H1 (cell line): ENCODE data around the gene NBPF6. TPM values are rescaled to one million over a fixed set of nuclear protein-coding genes. Genes with fewer than 3 reads are reported as not detected.
"Not testable (repeated sequence)": the region's sequence is repeated elsewhere in the genome, so short reads cannot be mapped to it uniquely, and the experiment has no call there.

Source experiments
- CTCF ChIA-PET: fragments of 300-600 bp; sonication (Branson Sonifier 250); formaldehyde crosslinking; loops from one replicate; lab custom pipeline; 2021; ENCODE audit not compliant: partially characterized antibody; lab: Charles Lee
- POLR2A ChIA-PET: fragments of 300-600 bp; sonication (Branson Sonifier 250); formaldehyde crosslinking; loops from one replicate; lab custom pipeline; 2021; ENCODE audit warnings: inconsistent platforms; ENCODE audit not compliant: partially characterized antibody; lab: Charles Lee
- DNase-seq, 2 experiments: peaks; one replicate each; pipeline versions ENCODE4 v3.0.0 to v3.0.0-alpha.2; 2010 to 2022; ENCODE audit warnings: low spot score in 2 of 2, low read depth in 1 of 2, mixed read lengths in 1 of 2
- FAIRE-seq: peaks from 2 replicates; lab custom pipeline; 2011; peaks lifted over from hg19 to GRCh38; lab: Jason Lieb, UNC
- H2AFZ ChIP-seq: 2 replicates; pipeline ENCODE4 v1.8.1; 2012; ENCODE audit warnings: low read length, inconsistent platforms
- H2AK5ac ChIP-seq: 2 replicates; pipeline ENCODE4 v1.6.1; 2013; ENCODE audit warnings: low read depth, low read length
- H2BK120ac ChIP-seq: replicated peaks from 2 replicates; pipeline ENCODE3; 2013; ENCODE audit warnings: low read depth, low read length, inconsistent platforms
- H2BK12ac ChIP-seq: 2 replicates; pipeline ENCODE4 v1.6.1; 2013; ENCODE audit warnings: low read depth, low read length
- H2BK15ac ChIP-seq: 2 replicates; pipeline ENCODE4 v1.6.1; 2013; ENCODE audit warnings: low read length
- H2BK20ac ChIP-seq: 2 replicates; pipeline ENCODE4 v1.6.1; 2013; ENCODE audit warnings: low read length
- H2BK5ac ChIP-seq: 2 replicates; pipeline ENCODE4 v1.6.1; 2013; ENCODE audit warnings: low read depth, low read length
- H3K14ac ChIP-seq: 2 replicates; pipeline ENCODE4 v1.6.1; 2013; ENCODE audit warnings: inconsistent platforms; ENCODE audit not compliant: insufficient read length
- H3K18ac ChIP-seq: 2 replicates; pipeline ENCODE4 v1.6.1; 2013; ENCODE audit warnings: low read length; ENCODE audit errors: extremely low read depth
- H3K23ac ChIP-seq: 2 replicates; pipeline ENCODE4 v1.6.1; 2013; ENCODE audit warnings: inconsistent platforms; ENCODE audit not compliant: insufficient read length
- H3K23me2 ChIP-seq: 2 replicates; pipeline ENCODE4 v1.6.1; 2013; ENCODE audit warnings: low read depth, low read length
- H3K27ac ChIP-seq: 2 replicates; pipeline ENCODE4 v1.6.1; 2011; ENCODE audit warnings: low read depth, low read length, inconsistent platforms
- H3K27me3 ChIP-seq, 4 experiments: replicated peaks in 1 of 4; 1 replicate in 1 of 4; 2 replicates in 3 of 4; pipeline versions ENCODE4 v1.6.1 to v1.8.1; 2011 to 2013; ENCODE audit warnings: low read length in 3 of 4, mild to moderate bottlenecking in 3 of 4, inconsistent platforms in 2 of 4, mixed read lengths in 2 of 4, moderate library complexity in 1 of 4; ENCODE audit not compliant: control insufficient read depth in 3 of 4, insufficient read depth in 3 of 4; ENCODE audit errors: extremely low read depth in 1 of 4
- H3K36me3 ChIP-seq, 4 experiments: 2 replicates each; pipeline versions ENCODE4 v1.6.1 to v1.8.1; 2011 to 2013; ENCODE audit warnings: mild to moderate bottlenecking in 4 of 4, low read length in 3 of 4, moderate library complexity in 2 of 4, control low read depth in 1 of 4, inconsistent platforms in 1 of 4; ENCODE audit not compliant: insufficient read depth in 4 of 4, control insufficient read depth in 2 of 4
- H3K4ac ChIP-seq: replicated peaks from 2 replicates; pipeline ENCODE3; 2013; ENCODE audit warnings: low read length, low read depth, mixed read lengths, inconsistent platforms; ENCODE audit not compliant: insufficient read length
- H3K4me1 ChIP-seq, 4 experiments: replicated peaks in 1 of 4; 1 replicate in 1 of 4; 2 replicates in 3 of 4; pipeline versions ENCODE4 v1.6.1 to v1.8.1; 2011 to 2013; ENCODE audit warnings: low read length in 3 of 4, inconsistent platforms in 2 of 4, mixed read lengths in 1 of 4; ENCODE audit not compliant: insufficient read depth in 4 of 4, control insufficient read depth in 3 of 4
- H3K4me2 ChIP-seq, 2 experiments: 2 replicates each; pipeline versions ENCODE4 v1.6.1 to v1.8.1; 2011 to 2013; ENCODE audit warnings: low read depth in 2 of 2, low read length in 2 of 2, control low read depth in 1 of 2, inconsistent platforms in 1 of 2, mild to moderate bottlenecking in 1 of 2; ENCODE audit not compliant: insufficient read depth in 1 of 2
- H3K4me3 ChIP-seq, 4 experiments: fragments of 200-600, 300-600 bp in 1 of 4; sonication (generic), shearing (Covaris generic), sonication (Bioruptor Twin) in 1 of 4; 2 replicates each; pipeline versions ENCODE4 v1.5.1 to v1.8.1; 2011 to 2016; ENCODE audit warnings: low read length in 4 of 4, low read depth in 3 of 4, control low read depth in 2 of 4, inconsistent platforms in 2 of 4, mild to moderate bottlenecking in 2 of 4, mixed read lengths in 1 of 4, moderate library complexity in 1 of 4; ENCODE audit not compliant: insufficient read depth in 2 of 4; ENCODE audit errors: extremely low read depth in 1 of 4
- H3K56ac ChIP-seq: replicated peaks from 2 replicates; pipeline ENCODE3; 2013; ENCODE audit warnings: low read depth, mild to moderate bottlenecking, mixed read lengths, low read length, inconsistent platforms; ENCODE audit not compliant: insufficient read length
- H3K79me1 ChIP-seq: 2 replicates; pipeline ENCODE4 v1.6.1; 2013; ENCODE audit warnings: low read depth, low read length, control low read depth
- H3K79me2 ChIP-seq, 2 experiments: 2 replicates each; pipeline versions ENCODE4 v1.6.1 to v1.8.1; 2012 to 2013; ENCODE audit warnings: low read length in 2 of 2, mild to moderate bottlenecking in 2 of 2, inconsistent platforms in 1 of 2; ENCODE audit not compliant: insufficient read depth in 2 of 2, control insufficient read depth in 1 of 2
- H3K9ac ChIP-seq, 4 experiments: replicated peaks in 1 of 4; 1 replicate in 1 of 4; 2 replicates in 3 of 4; pipeline versions ENCODE4 v1.6.1 to v1.8.1; 2011 to 2013; ENCODE audit warnings: low read depth in 3 of 4, low read length in 3 of 4, control low read depth in 2 of 4, mild to moderate bottlenecking in 2 of 4, moderate library complexity in 2 of 4, inconsistent platforms in 1 of 4; ENCODE audit errors: extremely low read depth in 1 of 4
- H3K9me3 ChIP-seq, 2 experiments: 2 replicates each; pipeline versions ENCODE4 v1.6.1 to v1.8.1; 2012 to 2013; ENCODE audit warnings: mild to moderate bottlenecking in 2 of 2, moderate library complexity in 2 of 2, control low read depth in 1 of 2, inconsistent platforms in 1 of 2, low read depth in 1 of 2, low read length in 1 of 2, mixed read lengths in 1 of 2; ENCODE audit not compliant: insufficient read depth in 2 of 2
- H4K20me1 ChIP-seq, 2 experiments: replicated peaks in 1 of 2; 2 replicates each; pipeline versions ENCODE3 to v1.8.1; 2011 to 2013; ENCODE audit warnings: inconsistent platforms in 2 of 2, low read length in 2 of 2, mild to moderate bottlenecking in 1 of 2; ENCODE audit not compliant: insufficient read depth in 2 of 2, control insufficient read depth in 1 of 2
- H4K5ac ChIP-seq: 2 replicates; pipeline ENCODE4 v1.6.1; 2013; ENCODE audit warnings: low read length, low read depth, mixed read lengths, inconsistent platforms; ENCODE audit not compliant: insufficient read length
- H4K8ac ChIP-seq: 2 replicates; pipeline ENCODE4 v1.8.0; 2013; ENCODE audit warnings: mild to moderate bottlenecking, moderate library complexity, low read length, inconsistent platforms; ENCODE audit not compliant: insufficient read depth; ENCODE audit errors: extremely low read depth
- H4K91ac ChIP-seq: replicated peaks from 2 replicates; pipeline ENCODE3; 2013; ENCODE audit warnings: low read length, mixed read lengths, inconsistent platforms; ENCODE audit not compliant: insufficient read length
- WGBS, 2 experiments: shearing (Covaris generic) in 1 of 2; methylation state at CpG; one replicate each; pipeline versions ENCODE4 v1.1.6 to v1.1.7; 2013 to 2015; ENCODE audit warnings: low lambda C conversion rate in 2 of 2, mixed read lengths in 2 of 2, inconsistent platforms in 1 of 2, low coverage in 1 of 2, missing lambda C conversion rate in 1 of 2; ENCODE audit not compliant: insufficient replicate concordance in 2 of 2, insufficient coverage in 1 of 2, insufficient read length in 1 of 2; ENCODE audit errors: extremely low coverage in 1 of 2, missing lambda C conversion rate in 1 of 2; 5-methylcytosine and 5-hydroxymethylcytosine counted together
- polyA plus RNA-seq, 7 experiments: library from polyadenylated mRNA; depleted of rRNA in 3 of 7; stranded (reverse) in 5 of 7; unstranded in 2 of 7; fragments of >200 nt in 5 of 7; fragments of 200-250 nt in 2 of 7; gene quantifications; 1 replicate in 5 of 7; 2 replicates in 1 of 7; 4 replicates in 1 of 7; pipeline versions ENCODE4 v1.2.1 to v1.2.3, GENCODE V29; 2011 to 2013; ENCODE audit warnings: missing spikeins in 2 of 7, mixed read lengths in 2 of 7
- total RNA-seq: library from RNA; stranded (reverse); fragmentation: NEBNext Ultra II Directional; extraction: Animal tissue kit (Norgen Biotek cat#: 25700); gene quantifications from 2 replicates; pipeline ENCODE4 v1.2.1, GENCODE V29; 2021

NBPF6 gene
- total and polyA plus RNA-seq, 2 of the 8 experiments (the other 6 are each of a cell fraction or from before 2014, with no cell fraction given) = not detected

DNA sequence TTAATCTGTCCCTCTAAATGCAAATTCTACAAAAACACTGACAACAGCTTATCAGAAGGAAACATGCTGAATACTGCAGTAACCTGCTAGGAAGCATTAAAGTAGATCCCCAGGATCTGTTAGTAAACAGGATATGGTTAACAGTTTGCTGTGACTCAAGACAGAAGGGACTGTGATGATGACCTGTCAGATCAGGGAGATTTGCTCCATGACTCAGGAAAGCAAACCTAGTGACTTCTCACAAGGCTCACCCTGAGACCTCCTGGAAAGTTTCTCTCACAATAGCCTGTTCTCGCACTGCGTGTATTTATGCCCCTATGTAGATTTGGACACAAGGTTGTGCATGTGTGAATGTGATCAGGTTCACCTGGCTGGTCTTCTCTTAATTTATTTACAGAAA lies 8.5 kb downstream of the NBPF6 start:
- H2BK12ac ChIP-seq, H2AFZ ChIP-seq, H3K18ac ChIP-seq, H3K9me3 ChIP-seq, H3K79me2 ChIP-seq, H2BK20ac ChIP-seq, FAIRE-seq, H3K4me2 ChIP-seq, H2BK15ac ChIP-seq, H3K23ac ChIP-seq, H4K8ac ChIP-seq, H2BK5ac ChIP-seq, H3K4ac ChIP-seq, H3K27ac ChIP-seq, POLR2A ChIA-PET, H4K5ac ChIP-seq, H4K20me1 ChIP-seq, H4K91ac ChIP-seq, H3K36me3 ChIP-seq, H3K27me3 ChIP-seq, H2AK5ac ChIP-seq, H3K9ac ChIP-seq, H3K23me2 ChIP-seq, H3K4me1 ChIP-seq, H3K79me1 ChIP-seq, DNase-seq, H2BK120ac ChIP-seq, H3K14ac ChIP-seq, H3K56ac ChIP-seq, CTCF ChIA-PET, H3K4me3 ChIP-seq: not testable (repeated sequence)
- no CpG with 5 or more reads among the region's 2 CpGs for WGBS, 2 experiments

DNA sequence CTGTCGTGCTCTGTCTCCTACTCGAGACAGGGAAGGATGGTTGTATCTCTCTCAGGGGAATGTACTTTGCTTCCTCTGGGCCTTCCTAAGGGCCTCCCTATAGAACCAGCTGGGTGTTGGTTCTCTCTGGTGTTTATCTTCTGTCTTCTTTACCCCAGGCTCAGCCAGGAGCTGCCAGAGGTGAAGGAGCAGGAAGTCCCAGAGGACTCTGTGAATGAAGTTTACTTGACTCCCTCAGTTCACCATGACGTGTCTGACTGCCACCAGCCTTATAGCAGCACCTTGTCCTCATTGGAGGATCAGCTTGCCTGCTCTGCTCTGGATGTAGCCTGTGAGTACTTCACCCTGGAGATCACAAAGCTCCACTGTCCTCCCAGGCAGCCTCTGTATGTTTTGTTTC lies 11.6 kb downstream of the NBPF6 start:
- H2BK12ac ChIP-seq, H3K27me3 ChIP-seq, H2BK120ac ChIP-seq, H3K4me3 ChIP-seq, H4K5ac ChIP-seq, H3K27ac ChIP-seq, H3K9me3 ChIP-seq, H2BK20ac ChIP-seq, POLR2A ChIA-PET, H2AK5ac ChIP-seq, H2BK15ac ChIP-seq, H4K8ac ChIP-seq, H3K79me2 ChIP-seq, H3K56ac ChIP-seq, H4K20me1 ChIP-seq, H3K36me3 ChIP-seq, H3K14ac ChIP-seq, H3K18ac ChIP-seq, H2AFZ ChIP-seq, H3K79me1 ChIP-seq, CTCF ChIA-PET, H3K9ac ChIP-seq, H3K23me2 ChIP-seq, H4K91ac ChIP-seq, H3K4me2 ChIP-seq, H3K4me1 ChIP-seq, H3K4ac ChIP-seq, FAIRE-seq, H2BK5ac ChIP-seq, H3K23ac ChIP-seq, DNase-seq: not testable (repeated sequence)
- no CpG with 5 or more reads among the region's 3 CpGs for WGBS, 2 experiments
